Activated naive CD4-positive, alpha-beta T cell (primary cell): ENCODE results near the gene XPNPEP1.

Source experiments
- DNase-seq, 4 experiments: peaks; one replicate each; lab custom pipeline; 2025; lab: John Stamatoyannopoulos, UW

The XPNPEP1 gene

GRCh38 chr10:109947111-109947920 lies 24.0 kb upstream of the XPNPEP1 start:
- DNase-seq, result no peak

DNA sequence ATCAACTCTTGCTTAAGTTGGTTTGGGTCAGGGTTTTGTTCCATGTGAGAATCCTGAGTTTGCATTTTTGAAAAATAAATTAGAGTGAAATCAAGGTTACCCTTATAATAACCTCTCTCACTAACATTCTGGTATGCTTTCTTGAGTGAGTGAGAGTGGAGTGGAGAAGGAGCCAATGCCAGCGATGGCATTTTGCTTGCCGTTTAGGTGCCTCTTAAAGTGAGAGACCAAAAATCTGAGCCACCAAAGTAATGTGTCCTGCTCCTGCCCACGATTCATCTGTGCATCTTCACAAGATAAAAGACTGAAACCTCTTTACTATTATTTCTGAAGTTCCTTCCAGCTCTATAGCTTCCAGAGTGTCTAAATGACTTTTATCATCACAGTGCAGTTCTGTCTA lies 23.4 kb upstream of the XPNPEP1 start:
- no peak for DNase-seq

- DNase-seq, result no peak
Observed at GRCh38 chr10:109945473-109946177, 22.3 kb upstream of the XPNPEP1 start.

DNA sequence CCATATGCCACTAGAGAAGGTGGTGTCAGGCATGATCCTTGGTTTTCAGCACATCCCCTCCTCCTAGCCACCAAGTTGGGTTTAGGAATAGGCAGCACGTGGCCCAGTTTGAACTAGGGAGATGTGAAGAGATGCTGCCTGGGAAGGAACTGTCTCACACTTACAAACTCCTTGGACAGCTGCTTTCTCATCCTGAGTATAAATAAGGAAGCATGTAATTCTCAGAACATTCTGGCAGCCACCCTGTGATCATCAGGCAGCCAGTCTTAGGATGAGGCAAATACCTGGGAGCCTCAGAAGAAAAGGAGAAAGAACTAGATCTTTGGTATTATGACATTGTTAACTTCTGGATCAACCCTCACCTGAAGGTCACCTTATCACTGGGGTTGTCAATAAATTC lies 21.3 kb upstream of the XPNPEP1 start:
- DNase-seq, result no peak

DNA sequence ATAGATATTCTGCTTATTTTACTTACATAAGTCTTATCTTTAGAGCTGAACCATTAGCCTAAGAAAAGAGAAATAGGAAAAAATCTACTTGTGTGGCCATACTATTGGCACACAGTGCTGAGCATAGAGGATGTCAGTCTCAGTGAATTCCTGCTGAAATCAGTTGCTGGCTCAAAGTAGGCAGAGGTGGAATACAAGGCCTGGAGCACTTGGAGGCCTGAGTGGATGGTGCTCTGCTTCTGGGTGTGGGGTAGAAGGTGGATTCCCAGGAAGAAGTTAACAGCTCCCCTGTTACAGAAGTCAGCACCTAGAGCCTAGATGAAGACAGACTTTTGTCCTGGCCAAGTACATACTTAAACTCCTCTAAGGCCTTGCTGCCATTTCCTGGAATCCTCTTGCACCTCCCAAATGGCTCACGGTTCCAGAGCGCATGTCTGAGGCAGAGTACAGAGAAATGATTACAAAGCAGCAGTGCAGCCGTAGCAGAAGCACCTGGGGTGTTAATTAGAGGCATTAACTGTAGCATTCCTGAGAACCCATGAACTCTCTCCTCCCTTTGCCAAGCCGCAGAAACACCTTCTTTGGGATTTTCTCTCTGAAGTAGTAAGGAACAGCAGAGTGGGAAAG lies 18.0 kb upstream of the XPNPEP1 start:
- DNase-seq, result no peak

GRCh38 chr10:109940553-109940952 lies 17.2 kb upstream of the XPNPEP1 start:
- no peak for DNase-seq

- DNase-seq, result no peak
Observed at GRCh38 chr10:109940117-109940516, 16.8 kb upstream of the XPNPEP1 start.

- DNase-seq, result no peak
Observed at GRCh38 chr10:109939315-109939961, 16.1 kb upstream of the XPNPEP1 start.

- DNase-seq, result no peak
Observed at GRCh38 chr10:109937460-109938065, 14.3 kb upstream of the XPNPEP1 start.

- no peak for DNase-seq
Observed at GRCh38 chr10:109934958-109935793, 11.9 kb upstream of the XPNPEP1 start.

DNA sequence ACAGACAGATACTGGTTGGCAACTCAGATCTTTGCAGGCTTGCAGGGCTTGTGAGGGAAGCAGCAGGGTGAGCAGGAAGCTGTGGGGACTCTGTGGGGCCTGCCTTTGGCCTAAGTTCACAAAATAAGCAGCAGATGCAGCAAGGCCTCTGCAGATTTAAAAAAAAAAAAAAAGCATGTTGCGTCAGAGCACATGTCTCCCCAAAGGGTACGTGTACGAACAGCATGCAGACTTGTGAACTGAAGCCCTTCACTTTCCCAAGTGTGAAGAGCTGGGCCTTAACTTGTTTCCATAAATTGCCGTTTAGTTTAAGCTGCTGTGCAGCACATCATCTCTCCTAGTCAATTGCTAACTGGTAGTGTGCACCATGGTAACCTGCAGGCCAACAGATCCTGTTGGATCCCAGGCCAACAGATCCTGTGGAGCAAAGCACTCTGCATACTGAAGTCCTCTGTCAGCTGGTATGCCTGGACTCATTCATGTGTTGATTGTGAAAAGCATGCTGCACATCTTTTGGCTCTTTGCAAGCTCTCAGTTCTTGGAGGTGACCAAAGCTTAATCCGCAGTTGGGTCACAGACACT lies 10.8 kb upstream of the XPNPEP1 start:
- DNase-seq, result peak in 2 of 4 experiments; percentile 17 to 19

DNA sequence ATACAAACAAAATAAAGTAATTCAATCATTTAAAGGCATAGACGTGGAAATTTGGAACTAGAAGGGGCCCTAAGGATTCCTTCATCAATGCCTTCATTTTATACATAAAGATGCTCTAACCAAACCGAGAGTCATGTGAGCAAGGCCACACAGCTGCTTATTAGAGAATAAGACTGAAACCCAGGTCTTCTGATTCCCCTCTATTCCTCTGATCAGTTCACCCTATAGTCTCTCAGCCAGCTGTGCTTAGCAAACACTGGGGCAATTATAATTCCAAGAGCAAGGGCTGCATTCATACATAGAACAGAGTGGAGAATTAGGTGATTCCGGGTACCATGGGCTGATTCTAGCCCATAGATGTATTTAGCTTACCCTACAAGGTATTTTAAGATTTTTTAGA lies 9.7 kb upstream of the XPNPEP1 start:
- no peak for DNase-seq

DNA sequence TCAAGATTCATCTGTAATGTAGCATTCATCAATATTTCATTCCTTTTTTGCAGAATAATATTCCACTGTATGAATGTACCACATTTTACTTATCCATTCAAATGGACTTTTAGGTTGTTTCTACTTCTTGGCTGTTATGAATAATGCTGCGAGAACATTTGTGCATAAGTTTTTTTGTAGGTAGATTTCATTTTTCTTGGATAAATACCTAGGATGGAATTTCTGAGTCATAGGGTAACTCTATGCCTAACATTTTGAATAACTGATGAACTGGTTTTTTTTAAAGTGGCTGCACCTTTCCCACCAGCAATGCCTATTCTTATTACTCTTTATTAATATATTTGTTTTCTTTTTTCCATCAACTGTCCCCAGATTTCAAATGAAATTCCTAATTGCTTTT lies 9.1 kb upstream of the XPNPEP1 start:
- no peak for DNase-seq

DNA sequence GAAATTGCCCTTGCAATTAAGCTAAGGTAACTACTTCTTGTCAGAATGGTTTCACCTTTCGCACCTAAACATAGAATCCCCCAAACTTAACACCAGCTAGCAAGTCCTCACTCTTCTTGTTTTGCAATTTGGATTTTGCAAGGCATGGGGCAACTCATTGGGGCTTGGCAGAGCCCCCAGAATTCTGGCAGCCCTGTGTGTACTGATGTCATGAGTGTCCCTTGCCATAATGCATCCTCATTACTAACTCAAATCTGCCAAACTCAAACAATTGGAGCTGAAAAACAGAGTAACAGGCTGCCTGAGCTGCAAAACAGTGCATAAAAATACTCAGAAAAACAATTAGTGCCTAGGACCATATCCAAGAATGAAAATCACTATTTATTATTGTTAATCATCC lies 7.9 kb upstream of the XPNPEP1 start:
- DNase-seq, result no peak

GRCh38 chr10:109929501-109930219 lies 6.3 kb upstream of the XPNPEP1 start:
- DNase-seq, result no peak

GRCh38 chr10:109928475-109928891 lies 5.2 kb upstream of the XPNPEP1 start:
- no peak for DNase-seq

DNA sequence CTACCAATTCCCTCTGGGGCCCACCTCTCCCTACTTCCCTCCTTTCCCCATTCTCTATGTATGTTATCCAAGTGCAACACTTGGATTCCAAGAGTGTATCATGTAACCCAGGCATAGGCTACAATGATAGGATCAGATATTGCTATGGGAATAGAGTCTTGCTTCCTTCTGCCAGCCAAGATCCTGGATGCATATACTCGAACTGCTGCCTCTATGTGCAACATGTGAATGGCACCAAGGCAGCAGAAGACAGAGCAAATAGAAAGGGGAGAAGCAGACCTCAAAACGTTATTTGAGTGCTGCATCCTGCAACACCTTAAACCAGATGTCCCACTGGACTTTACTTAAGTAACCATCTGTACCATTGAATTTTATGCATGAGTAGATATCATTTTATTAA lies 3.5 kb upstream of the XPNPEP1 start:
- DNase-seq, result no peak

- no peak for DNase-seq
Observed at GRCh38 chr10:109926061-109926745, 2.9 kb upstream of the XPNPEP1 start.

DNA sequence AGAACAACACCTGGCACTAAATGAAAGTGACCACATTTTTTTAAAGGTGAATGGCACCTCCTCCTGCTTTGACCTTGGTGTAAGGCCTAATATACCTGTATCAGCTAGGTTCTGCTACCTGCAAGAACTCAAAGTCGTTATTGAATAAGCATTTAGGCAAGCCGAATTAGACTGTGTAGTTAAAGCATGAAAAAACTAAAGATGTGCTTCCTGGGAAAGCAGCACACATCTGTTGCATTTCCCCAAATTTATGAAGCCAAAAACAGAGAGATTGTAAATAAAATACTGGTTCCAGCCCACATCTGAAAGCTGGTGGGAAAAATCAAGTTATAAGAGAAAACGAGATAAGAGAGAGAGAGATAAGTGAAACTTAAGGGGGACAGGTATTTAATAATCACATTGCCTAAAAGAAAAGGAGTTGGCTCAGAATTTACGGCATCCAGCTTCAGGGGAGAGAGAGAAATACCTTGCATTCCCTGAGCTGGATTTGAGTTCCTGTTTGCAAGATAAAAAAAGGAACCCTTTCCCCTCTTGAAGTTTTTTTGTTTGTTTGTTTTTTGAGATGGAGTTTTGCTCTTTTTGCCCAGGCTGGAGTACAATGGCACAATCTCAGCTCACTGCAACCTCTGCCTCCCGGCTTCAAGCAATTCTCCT lies 1.8 kb upstream of the XPNPEP1 start:
- DNase-seq, result no peak
